Measurements from ENCODE around the gene TTC38. TPM values are rescaled to one million over a fixed set of nuclear protein-coding genes. Genes with fewer than 3 reads are reported as not detected.

Gene TTC38
- total RNA-seq, 4 donors from 2014 or later, result 30.4 to 58.3 (median 43.1) TPM

- no peaks in the 10 kb centered on the region for H3K36me3 ChIP-seq
- no peaks in the 10 kb centered on the region for H3K27me3 ChIP-seq
- DNase-seq (no peak), ATAC-seq (no peak)
- H3K27ac ChIP-seq, result no peak overlapping the region
- no peaks in the 10 kb centered on the region for H3K4me1 ChIP-seq
- intact Hi-C loops (cut with DNase I; ENCODE audit: low total_unique reads) (no loop called here), in situ Hi-C loops (cut with MboI; ENCODE audit: low sequenced_read_pairs in 4 of 4) (no loop called here)
- no peak for TF ChIP-seq CTCF (IDR thresholded peaks at IDR 0.05 in 4 of 5, conservative IDR thresholded peaks at IDR 0.05 in 1 of 5)
- no peak for TF ChIP-seq POLR2A (IDR thresholded peaks at IDR 0.05)
- H3K9me3 ChIP-seq, result no peaks in the 10 kb centered on the region
- H3K4me3 ChIP-seq, result no peak overlapping the region
Observed at GRCh38 chr22:46320716-46321386, 53.0 kb downstream of the TTC38 start.

GRCh38 chr22:46322711-46323110 lies 54.9 kb downstream of the TTC38 start:
- intact Hi-C loops (cut with DNase I; ENCODE audit: low total_unique reads), result no loop called here
- Histone ChIP-seq H3K36me3 (no peaks in the 10 kb centered on the region), H3K27ac (no peak overlapping the region), H3K4me3 (no peak overlapping the region), H3K4me1 (no peaks in the 10 kb centered on the region), H3K9me3 (no peaks in the 10 kb centered on the region), H3K27me3 (no peaks in the 10 kb centered on the region)
- in situ Hi-C loops (cut with MboI; ENCODE audit: low sequenced_read_pairs in 4 of 4), result no loop called here
- DNase-seq (no peak), ATAC-seq (no peak)
- no peak for TF ChIP-seq POLR2A (IDR thresholded peaks at IDR 0.05)

GRCh38 chr22:46323162-46323561 lies 55.4 kb downstream of the TTC38 start:
- H3K4me1 ChIP-seq, result no peaks in the 10 kb centered on the region
- intact Hi-C loops (cut with DNase I; ENCODE audit: low total_unique reads) (no loop called here), in situ Hi-C loops (cut with MboI; ENCODE audit: low sequenced_read_pairs in 4 of 4) (no loop called here)
- no peak for ATAC-seq
- H3K27me3 ChIP-seq, result no peaks in the 10 kb centered on the region
- no peak overlapping the region for H3K4me3 ChIP-seq
- H3K27ac ChIP-seq, result no peak overlapping the region
- no peak for DNase-seq
- no peaks in the 10 kb centered on the region for H3K36me3 ChIP-seq
- H3K9me3 ChIP-seq, result no peaks in the 10 kb centered on the region
- no peak for TF ChIP-seq CTCF (IDR thresholded peaks at IDR 0.05 in 4 of 5, conservative IDR thresholded peaks at IDR 0.05 in 1 of 5)
- no peak for TF ChIP-seq POLR2A (IDR thresholded peaks at IDR 0.05)

- no peak for ATAC-seq
- no peaks in the 10 kb centered on the region for H3K4me1 ChIP-seq
- no peaks in the 10 kb centered on the region for H3K9me3 ChIP-seq
- no peaks in the 10 kb centered on the region for H3K36me3 ChIP-seq
- H3K27ac ChIP-seq, result no peak overlapping the region
- H3K4me3 ChIP-seq, result no peak overlapping the region
- H3K27me3 ChIP-seq, result no peaks in the 10 kb centered on the region
- in situ Hi-C loops (cut with MboI; ENCODE audit: low sequenced_read_pairs in 4 of 4) (no loop called here), intact Hi-C loops (cut with DNase I; ENCODE audit: low total_unique reads) (no loop called here)
- no peak for DNase-seq
- TF ChIP-seq CTCF (IDR thresholded peaks at IDR 0.05 in 4 of 5, conservative IDR thresholded peaks at IDR 0.05 in 1 of 5) (no peak), POLR2A (IDR thresholded peaks at IDR 0.05) (no peak)
Observed at GRCh38 chr22:46326066-46326680, 58.4 kb downstream of the TTC38 start.

GRCh38 chr22:46327691-46328465 lies 60.1 kb downstream of the TTC38 start:
- no peaks in the 10 kb centered on the region for H3K4me1 ChIP-seq
- H3K9me3 ChIP-seq, result no peaks in the 10 kb centered on the region
- ATAC-seq, result no peak
- in situ Hi-C loops (cut with MboI; ENCODE audit: low sequenced_read_pairs in 4 of 4) (no loop called here), intact Hi-C loops (cut with DNase I; ENCODE audit: low total_unique reads) (no loop called here)
- H3K27me3 ChIP-seq, result no peaks in the 10 kb centered on the region
- H3K4me3 ChIP-seq, result no peak overlapping the region
- H3K36me3 ChIP-seq, result no peaks in the 10 kb centered on the region
- TF ChIP-seq POLR2A (IDR thresholded peaks at IDR 0.05) (no peak), CTCF (IDR thresholded peaks at IDR 0.05 in 4 of 5, conservative IDR thresholded peaks at IDR 0.05 in 1 of 5) (no peak)
- no peak overlapping the region for H3K27ac ChIP-seq
- DNase-seq, result no peak

All from gastrocnemius medialis (tissue), 4 donors.